Epithelial cell of prostate (primary cell): Measurements from ENCODE around the gene MDGA2.
"Not testable (repeated sequence)": the region's sequence is repeated elsewhere in the genome, so short reads cannot be mapped to it uniquely, and the experiment has no call there.

Experiments
- DNase-seq: peaks from one replicate; pipeline ENCODE4 v3.0.0-alpha.2; 2011; ENCODE audit warnings: low read depth, low spot score
- H3K27ac ChIP-seq: fragments of 450-650 bp; 2 replicates; pipeline ENCODE4 v1.5.1; 2017; ENCODE audit warnings: mild to moderate bottlenecking

MDGA2 gene

GRCh38 chr14:47012533-47013280, 662.7 kb downstream of the MDGA2 start:
- H3K27ac ChIP-seq = no peak overlapping the region
- no peak for DNase-seq

GRCh38 chr14:47009615-47010014, 665.8 kb downstream of the MDGA2 start:
- DNase-seq = no peak
- no peak overlapping the region for H3K27ac ChIP-seq

- no peak for DNase-seq
- no peak overlapping the region for H3K27ac ChIP-seq
Observed at GRCh38 chr14:47008732-47009131, 666.7 kb downstream of the MDGA2 start.

GRCh38 chr14:46999661-47000060, 675.7 kb downstream of the MDGA2 start:
- DNase-seq = peak; percentile 80
- no peak overlapping the region for H3K27ac ChIP-seq

- DNase-seq = no peak
- no peak overlapping the region for H3K27ac ChIP-seq
Observed at GRCh38 chr14:46989566-46989965, 685.8 kb downstream of the MDGA2 start.

GRCh38 chr14:46988312-46988711, 687.1 kb downstream of the MDGA2 start:
- no peak overlapping the region for H3K27ac ChIP-seq
- no peak for DNase-seq

- H3K27ac ChIP-seq = peak overlapping the region; percentile 7
- DNase-seq = no peak
Observed at GRCh38 chr14:46985529-46986380, 689.6 kb downstream of the MDGA2 start.

GRCh38 chr14:46973295-46973694, 702.1 kb downstream of the MDGA2 start:
- no peak for DNase-seq
- no peak overlapping the region for H3K27ac ChIP-seq

GRCh38 chr14:46964378-46964777, 711.0 kb downstream of the MDGA2 start:
- no peak overlapping the region for H3K27ac ChIP-seq
- DNase-seq = no peak

- no peak overlapping the region for H3K27ac ChIP-seq
- no peak for DNase-seq
Observed at GRCh38 chr14:46951103-46951502, 724.3 kb downstream of the MDGA2 start.

- DNase-seq = no peak
- no peak overlapping the region for H3K27ac ChIP-seq
Observed at GRCh38 chr14:46940611-46941010, 734.8 kb downstream of the MDGA2 start.

GRCh38 chr14:46920542-46920941, 754.9 kb downstream of the MDGA2 start:
- no peak for DNase-seq
- no peak overlapping the region for H3K27ac ChIP-seq

GRCh38 chr14:46915539-46915938, 759.9 kb downstream of the MDGA2 start:
- H3K27ac ChIP-seq, DNase-seq: not testable (repeated sequence)

GRCh38 chr14:46902837-46903236, 772.6 kb downstream of the MDGA2 start:
- no peak for DNase-seq
- no peak overlapping the region for H3K27ac ChIP-seq

GRCh38 chr14:46894476-46894875, 780.9 kb downstream of the MDGA2 start:
- DNase-seq = no peak
- no peak overlapping the region for H3K27ac ChIP-seq

- DNase-seq = no peak
- no peak overlapping the region for H3K27ac ChIP-seq
Observed at GRCh38 chr14:46887144-46887543, 788.3 kb downstream of the MDGA2 start.

- DNase-seq = no peak
- no peak overlapping the region for H3K27ac ChIP-seq
Observed at GRCh38 chr14:46885566-46885965, 789.8 kb downstream of the MDGA2 start.

- DNase-seq = no peak
- no peak overlapping the region for H3K27ac ChIP-seq
Observed at GRCh38 chr14:46861753-46862152, 813.7 kb downstream of the MDGA2 start.

- no peak overlapping the region for H3K27ac ChIP-seq
- no peak for DNase-seq
Observed at GRCh38 chr14:46840944-46841720, 834.3 kb downstream of the MDGA2 start.

GRCh38 chr14:46820291-46820690, 855.1 kb downstream of the MDGA2 start:
- DNase-seq = no peak
- no peak overlapping the region for H3K27ac ChIP-seq

GRCh38 chr14:46819117-46819516, 856.3 kb downstream of the MDGA2 start:
- DNase-seq = no peak
- no peak overlapping the region for H3K27ac ChIP-seq
